ENCODE data around the gene SIGLEC7.

SIGLEC7 gene

DNA sequence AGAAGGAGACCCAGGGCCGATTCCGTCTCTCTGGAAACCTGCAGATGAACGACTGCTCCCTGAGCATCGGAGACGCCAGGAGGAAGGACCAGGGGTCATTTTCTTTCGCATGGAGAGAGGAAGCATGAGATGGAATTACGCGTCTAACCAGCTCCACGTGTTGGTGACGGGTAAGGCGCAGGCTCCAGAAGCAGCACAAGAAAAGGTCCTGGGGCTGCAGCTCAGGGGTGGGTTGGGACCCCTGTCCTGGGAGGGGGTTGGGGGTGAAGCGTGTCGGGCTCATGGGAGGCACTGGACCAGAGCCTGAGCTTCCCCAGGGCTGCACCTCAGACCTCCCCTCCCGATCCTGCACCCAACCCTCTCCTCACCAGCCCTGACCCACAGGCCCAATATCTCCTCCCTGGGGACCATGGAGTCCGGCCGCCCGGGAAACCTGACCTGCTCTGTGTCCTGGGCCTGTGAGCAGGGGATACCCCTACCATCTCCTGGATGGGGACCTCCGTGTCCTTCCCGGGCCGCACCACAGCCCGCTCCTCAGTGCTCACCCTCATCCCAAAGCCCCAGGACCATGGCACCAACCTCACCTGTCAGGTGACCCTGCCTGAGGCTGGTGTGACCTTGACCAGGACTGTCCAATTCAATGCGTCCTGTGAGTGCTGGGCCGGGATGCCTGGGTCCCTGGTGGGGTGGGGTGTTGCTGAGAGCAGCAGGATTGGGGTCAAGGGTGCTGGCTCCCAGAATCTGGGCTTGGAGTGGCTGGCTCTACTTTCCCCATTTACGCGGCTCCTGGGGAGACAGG, 43.2 kb downstream of the SIGLEC7 start:
- TF ChIP-seq, protein P1, sequence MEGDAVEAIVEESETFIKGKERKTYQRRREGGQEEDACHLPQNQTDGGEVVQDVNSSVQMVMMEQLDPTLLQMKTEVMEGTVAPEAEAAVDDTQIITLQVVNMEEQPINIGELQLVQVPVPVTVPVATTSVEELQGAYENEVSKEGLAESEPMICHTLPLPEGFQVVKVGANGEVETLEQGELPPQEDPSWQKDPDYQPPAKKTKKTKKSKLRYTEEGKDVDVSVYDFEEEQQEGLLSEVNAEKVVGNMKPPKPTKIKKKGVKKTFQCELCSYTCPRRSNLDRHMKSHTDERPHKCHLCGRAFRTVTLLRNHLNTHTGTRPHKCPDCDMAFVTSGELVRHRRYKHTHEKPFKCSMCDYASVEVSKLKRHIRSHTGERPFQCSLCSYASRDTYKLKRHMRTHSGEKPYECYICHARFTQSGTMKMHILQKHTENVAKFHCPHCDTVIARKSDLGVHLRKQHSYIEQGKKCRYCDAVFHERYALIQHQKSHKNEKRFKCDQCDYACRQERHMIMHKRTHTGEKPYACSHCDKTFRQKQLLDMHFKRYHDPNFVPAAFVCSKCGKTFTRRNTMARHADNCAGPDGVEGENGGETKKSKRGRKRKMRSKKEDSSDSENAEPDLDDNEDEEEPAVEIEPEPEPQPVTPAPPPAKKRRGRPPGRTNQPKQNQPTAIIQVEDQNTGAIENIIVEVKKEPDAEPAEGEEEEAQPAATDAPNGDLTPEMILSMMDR (IDR thresholded peaks at IDR 0.05; ENCODE audit: low read depth, low read length), result no peak
- H3K4me3 ChIP-seq (ENCODE audit: low read depth, low read length), result no peak overlapping the region

DNA sequence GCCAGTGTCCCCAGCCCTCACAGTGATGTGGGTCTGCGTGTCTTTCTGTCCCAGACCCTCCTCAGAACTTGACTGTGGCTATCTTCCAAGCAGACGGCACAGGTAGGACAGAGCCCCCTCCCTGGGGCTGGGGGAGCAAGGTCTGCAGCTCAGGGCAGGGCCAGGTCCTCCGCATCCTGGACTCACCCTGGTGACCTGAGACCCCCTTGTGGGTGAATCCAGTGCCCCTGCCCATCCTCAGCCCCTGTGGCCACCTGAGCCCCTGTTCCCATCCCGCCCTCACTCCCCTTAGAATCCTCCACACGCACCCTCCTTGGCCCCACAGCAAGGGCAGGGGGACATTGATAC, 43.7 kb downstream of the SIGLEC7 start:
- no peak overlapping the region for H3K4me3 ChIP-seq (ENCODE audit: low read depth, low read length)
- TF ChIP-seq, protein P1 (IDR thresholded peaks at IDR 0.05; ENCODE audit: low read depth, low read length), result no peak

DNA sequence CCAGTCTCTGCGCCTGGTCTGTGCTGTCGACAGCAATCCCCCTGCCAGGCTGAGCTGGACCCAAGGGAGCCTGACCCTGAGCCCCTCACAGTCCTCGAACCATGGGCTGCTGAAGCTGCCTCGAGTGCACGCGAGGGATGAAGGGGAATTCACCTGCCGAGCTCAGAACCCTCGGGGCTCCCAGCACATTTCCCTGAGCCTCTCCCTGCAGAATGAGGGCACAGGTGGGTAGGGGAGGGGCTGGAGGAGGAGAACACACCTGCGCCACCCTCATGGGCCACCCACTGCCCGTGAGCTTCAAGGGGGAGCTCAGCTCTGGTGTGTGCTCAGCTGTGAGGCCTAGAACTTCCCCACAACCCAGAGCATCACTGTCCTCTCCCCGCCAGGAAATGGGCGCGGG, 44.2 kb downstream of the SIGLEC7 start:
- TF ChIP-seq, protein P1 (IDR thresholded peaks at IDR 0.05; ENCODE audit: low read depth, low read length), result no peak
- no peak overlapping the region for H3K4me3 ChIP-seq (ENCODE audit: low read depth, low read length)

DNA sequence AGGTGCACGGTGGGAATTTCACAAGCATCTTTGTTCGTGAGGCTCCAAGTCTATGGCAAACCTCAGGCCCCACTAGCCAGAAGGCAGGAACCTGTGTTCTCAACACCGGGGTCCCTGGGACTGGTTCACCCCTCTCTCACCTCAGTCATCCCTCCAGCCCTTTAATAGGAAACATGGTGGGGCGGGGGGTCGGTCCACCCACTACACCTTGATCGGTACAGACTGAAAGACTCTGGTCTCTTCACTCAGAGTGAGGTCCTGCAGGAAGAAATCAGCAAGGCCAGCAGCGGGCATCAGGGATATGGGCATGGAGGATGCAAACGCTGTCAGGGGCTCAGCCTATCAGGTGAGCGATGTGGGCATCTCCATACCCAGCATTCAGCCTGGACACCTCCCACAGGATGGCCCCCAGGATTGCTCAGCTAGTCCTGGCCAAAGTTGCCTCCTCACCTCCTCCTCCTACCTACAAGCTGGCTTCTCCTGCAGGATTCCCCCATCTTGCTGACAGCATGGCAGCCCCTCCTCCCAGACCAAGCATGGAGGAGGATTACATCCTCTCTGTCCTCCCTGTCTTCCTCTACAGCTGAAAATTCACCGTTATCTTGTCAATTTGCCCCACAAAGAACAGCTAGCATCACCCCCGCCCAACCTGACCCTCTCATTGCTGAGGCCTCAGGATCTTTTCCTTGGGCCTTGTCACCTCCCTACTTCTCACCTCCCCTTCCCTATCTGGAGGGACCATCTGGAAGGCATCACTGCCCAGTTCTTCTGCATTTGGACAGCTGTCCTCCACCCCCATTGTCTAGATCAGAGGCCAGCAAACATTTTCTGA, 45.5 kb downstream of the SIGLEC7 start:
- TF ChIP-seq, protein P1 (IDR thresholded peaks at IDR 0.05; ENCODE audit: low read depth, low read length), result no peak
- H3K4me3 ChIP-seq (ENCODE audit: low read depth, low read length), result no peak overlapping the region

DNA sequence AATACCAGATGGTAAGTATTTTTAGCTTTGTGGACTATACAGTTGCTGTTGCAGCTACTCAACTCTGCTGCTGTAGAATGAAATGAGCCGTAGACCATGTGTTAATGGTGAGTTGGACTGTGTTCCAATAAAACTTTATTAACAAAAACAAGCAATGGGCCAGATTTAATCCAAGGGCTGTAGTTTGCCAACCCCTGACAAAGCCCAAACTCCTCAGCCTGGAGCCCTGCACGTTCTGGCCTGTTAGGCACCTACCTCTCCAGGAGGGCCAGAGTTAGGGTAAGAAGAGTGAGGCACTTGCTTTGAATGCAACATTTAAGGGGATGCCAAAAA, 46.1 kb downstream of the SIGLEC7 start:
- H3K4me3 ChIP-seq (ENCODE audit: low read depth, low read length), result no peak overlapping the region
- TF ChIP-seq, protein P1 (IDR thresholded peaks at IDR 0.05; ENCODE audit: low read depth, low read length), result no peak

DNA sequence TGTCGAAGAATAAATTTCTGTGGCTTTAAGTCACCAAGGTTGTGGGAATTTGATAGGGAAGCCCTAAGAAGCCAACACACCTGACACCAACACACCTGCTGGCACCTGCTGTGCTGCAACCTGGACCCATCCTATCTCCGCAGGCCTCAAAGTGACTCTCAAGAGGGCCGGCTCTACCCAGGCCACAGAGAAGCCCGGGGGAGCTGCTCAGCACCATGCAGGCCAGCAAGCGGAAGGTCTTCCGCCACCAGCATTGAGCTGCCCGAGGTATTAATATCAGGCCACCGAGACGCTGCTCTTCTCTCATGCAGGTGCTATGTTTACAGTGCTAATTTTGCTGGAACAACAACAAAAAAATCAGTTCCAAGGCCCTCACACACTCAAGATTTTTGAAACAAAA, 50.6 kb downstream of the SIGLEC7 start:
- no peak overlapping the region for H3K4me3 ChIP-seq (ENCODE audit: low read depth, low read length)
- TF ChIP-seq, protein P1 (IDR thresholded peaks at IDR 0.05; ENCODE audit: low read depth, low read length), result no peak
